SK-N-SH (cell line): ENCODE measurements around the gene DNAJC13.

ENCODE experiments used
- CTCF ChIP-seq: fragments of 200-600 bp; sonication (generic); IDR thresholded peaks from 2 replicates; pipeline ENCODE4 v1.6.1; 2017; ENCODE audit warnings: antibody characterized with exemption, mild to moderate bottlenecking, moderate library complexity
- EZH2phosphoT487 ChIP-seq: fragments of 200-600 bp; sonication (generic); IDR thresholded peaks from 2 replicates; pipeline ENCODE4 v1.6.1; 2017; ENCODE audit warnings: low read depth, mixed run types, mild to moderate bottlenecking, antibody characterized with exemption, moderate library complexity, borderline replicate concordance
- FOXJ3 ChIP-seq: sonication (generic); formaldehyde crosslinking; IDR thresholded peaks from 2 replicates; pipeline ENCODE4 v1.5.1; 2020; ENCODE audit warnings: mild to moderate bottlenecking, missing genetic modification reagents
- FOXM1 ChIP-seq: IDR thresholded peaks from 2 replicates; pipeline ENCODE4 v1.4.0; 2012; ENCODE audit warnings: low read depth, mild to moderate bottlenecking
- PBX3 ChIP-seq: IDR thresholded peaks from 2 replicates; pipeline ENCODE4; 2012
- RXRA ChIP-seq: IDR thresholded peaks from 2 replicates; pipeline ENCODE4 v1.4.0; 2012; ENCODE audit warnings: low read depth, mild to moderate bottlenecking, borderline replicate concordance
- USF2 ChIP-seq: fragments of 150-350 bp; IDR thresholded peaks from 2 replicates; pipeline ENCODE4 v1.6.1; 2017; ENCODE audit warnings: antibody characterized with exemption, low read length, low read depth, borderline replicate concordance
- YY1 ChIP-seq: IDR thresholded peaks from 2 replicates; pipeline ENCODE4 v1.4.0; 2012; ENCODE audit warnings: low read depth, mild to moderate bottlenecking
- TF ChIP-seq, protein P1 (sequence below): IDR thresholded peaks from 2 replicates; pipeline ENCODE4 v1.6.1; 2012; ENCODE audit warnings: mild to moderate bottlenecking, low read depth, low read length, moderate library complexity
- TF ChIP-seq, protein P2 (sequence below): IDR thresholded peaks from 2 replicates; pipeline ENCODE4 v1.4.0; 2012; ENCODE audit warnings: low read depth, borderline replicate concordance

DNA sequence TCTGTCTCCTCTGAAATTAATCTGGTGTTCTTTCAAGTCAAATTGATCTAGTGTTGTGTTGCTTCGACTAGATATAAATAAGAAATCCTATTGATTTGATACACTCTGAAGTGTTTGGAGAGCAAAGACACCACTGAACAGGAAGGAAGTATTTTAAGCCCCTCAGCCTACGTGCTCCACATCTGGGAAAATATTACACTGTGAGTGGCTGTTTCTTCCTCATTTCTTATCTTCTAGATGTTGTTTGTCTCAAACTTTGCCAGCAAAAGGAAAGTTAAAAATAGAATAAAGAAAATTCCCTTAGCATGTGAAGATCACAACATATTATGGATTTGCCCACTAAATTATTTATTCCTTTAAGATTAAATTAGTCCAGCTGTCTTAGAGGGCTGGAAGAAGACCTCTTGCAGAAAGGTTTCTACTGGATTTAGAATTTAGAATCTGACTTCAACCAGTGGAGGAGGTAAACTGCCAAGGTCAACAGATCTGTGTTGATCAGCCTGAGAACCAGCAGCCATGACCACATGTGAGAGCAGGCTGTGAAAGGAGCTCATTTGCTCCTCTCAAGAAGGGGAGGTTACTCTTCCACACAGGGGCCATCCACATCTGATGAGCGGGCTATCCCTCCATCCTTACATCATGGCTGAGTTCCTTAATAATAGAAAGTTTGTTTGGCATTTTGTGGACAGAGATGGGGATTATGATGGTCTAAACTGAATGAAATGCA is 133.4 kb downstream of the DNAJC13 start:
- TF ChIP-seq, protein P1, sequence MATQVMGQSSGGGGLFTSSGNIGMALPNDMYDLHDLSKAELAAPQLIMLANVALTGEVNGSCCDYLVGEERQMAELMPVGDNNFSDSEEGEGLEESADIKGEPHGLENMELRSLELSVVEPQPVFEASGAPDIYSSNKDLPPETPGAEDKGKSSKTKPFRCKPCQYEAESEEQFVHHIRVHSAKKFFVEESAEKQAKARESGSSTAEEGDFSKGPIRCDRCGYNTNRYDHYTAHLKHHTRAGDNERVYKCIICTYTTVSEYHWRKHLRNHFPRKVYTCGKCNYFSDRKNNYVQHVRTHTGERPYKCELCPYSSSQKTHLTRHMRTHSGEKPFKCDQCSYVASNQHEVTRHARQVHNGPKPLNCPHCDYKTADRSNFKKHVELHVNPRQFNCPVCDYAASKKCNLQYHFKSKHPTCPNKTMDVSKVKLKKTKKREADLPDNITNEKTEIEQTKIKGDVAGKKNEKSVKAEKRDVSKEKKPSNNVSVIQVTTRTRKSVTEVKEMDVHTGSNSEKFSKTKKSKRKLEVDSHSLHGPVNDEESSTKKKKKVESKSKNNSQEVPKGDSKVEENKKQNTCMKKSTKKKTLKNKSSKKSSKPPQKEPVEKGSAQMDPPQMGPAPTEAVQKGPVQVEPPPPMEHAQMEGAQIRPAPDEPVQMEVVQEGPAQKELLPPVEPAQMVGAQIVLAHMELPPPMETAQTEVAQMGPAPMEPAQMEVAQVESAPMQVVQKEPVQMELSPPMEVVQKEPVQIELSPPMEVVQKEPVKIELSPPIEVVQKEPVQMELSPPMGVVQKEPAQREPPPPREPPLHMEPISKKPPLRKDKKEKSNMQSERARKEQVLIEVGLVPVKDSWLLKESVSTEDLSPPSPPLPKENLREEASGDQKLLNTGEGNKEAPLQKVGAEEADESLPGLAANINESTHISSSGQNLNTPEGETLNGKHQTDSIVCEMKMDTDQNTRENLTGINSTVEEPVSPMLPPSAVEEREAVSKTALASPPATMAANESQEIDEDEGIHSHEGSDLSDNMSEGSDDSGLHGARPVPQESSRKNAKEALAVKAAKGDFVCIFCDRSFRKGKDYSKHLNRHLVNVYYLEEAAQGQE: no peak
- no peak for TF ChIP-seq USF2
- TF ChIP-seq CTCF: no peak
- TF ChIP-seq EZH2phosphoT487: no peak
- no peak for TF ChIP-seq RXRA
- no peak for TF ChIP-seq FOXM1
- TF ChIP-seq YY1: no peak
- no peak for TF ChIP-seq PBX3
- no peak for TF ChIP-seq FOXJ3 (CRISPR knock-in tag)
- TF ChIP-seq, protein P2, sequence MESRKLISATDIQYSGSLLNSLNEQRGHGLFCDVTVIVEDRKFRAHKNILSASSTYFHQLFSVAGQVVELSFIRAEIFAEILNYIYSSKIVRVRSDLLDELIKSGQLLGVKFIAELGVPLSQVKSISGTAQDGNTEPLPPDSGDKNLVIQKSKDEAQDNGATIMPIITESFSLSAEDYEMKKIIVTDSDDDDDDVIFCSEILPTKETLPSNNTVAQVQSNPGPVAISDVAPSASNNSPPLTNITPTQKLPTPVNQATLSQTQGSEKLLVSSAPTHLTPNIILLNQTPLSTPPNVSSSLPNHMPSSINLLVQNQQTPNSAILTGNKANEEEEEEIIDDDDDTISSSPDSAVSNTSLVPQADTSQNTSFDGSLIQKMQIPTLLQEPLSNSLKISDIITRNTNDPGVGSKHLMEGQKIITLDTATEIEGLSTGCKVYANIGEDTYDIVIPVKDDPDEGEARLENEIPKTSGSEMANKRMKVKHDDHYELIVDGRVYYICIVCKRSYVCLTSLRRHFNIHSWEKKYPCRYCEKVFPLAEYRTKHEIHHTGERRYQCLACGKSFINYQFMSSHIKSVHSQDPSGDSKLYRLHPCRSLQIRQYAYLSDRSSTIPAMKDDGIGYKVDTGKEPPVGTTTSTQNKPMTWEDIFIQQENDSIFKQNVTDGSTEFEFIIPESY: no peak
